Measurements from ENCODE around the gene MYO6.

The MYO6 gene

GRCh38 chr6:75770844-75771243, 21.8 kb downstream of the MYO6 start:
- no peak for DNase-seq

GRCh38 chr6:75775219-75775618, 26.2 kb downstream of the MYO6 start:
- no peak for DNase-seq

- no peak for DNase-seq
These were observed 27.4 kb downstream of the MYO6 start for GRCh38 chr6:75776461-75776860.

GRCh38 chr6:75778757-75779156, 29.7 kb downstream of the MYO6 start:
- DNase-seq, result no peak

- no peak for DNase-seq
These were observed 37.1 kb downstream of the MYO6 start for GRCh38 chr6:75786152-75786551.

GRCh38 chr6:75788894-75789293, 39.9 kb downstream of the MYO6 start:
- no peak for DNase-seq

GRCh38 chr6:75791881-75792280, 42.8 kb downstream of the MYO6 start:
- DNase-seq, result no peak

- DNase-seq, result no peak
These were observed 45.4 kb downstream of the MYO6 start for GRCh38 chr6:75794351-75794846.

GRCh38 chr6:75794954-75795739, 46.1 kb downstream of the MYO6 start:
- DNase-seq, result no peak

GRCh38 chr6:75796723-75797122, 47.7 kb downstream of the MYO6 start:
- no peak for DNase-seq

- no peak for DNase-seq
These were observed 51.1 kb downstream of the MYO6 start for GRCh38 chr6:75800133-75800532.

- no peak for DNase-seq
These were observed 51.9 kb downstream of the MYO6 start for GRCh38 chr6:75800708-75801505.

- DNase-seq, result no peak
These were observed 53.3 kb downstream of the MYO6 start for GRCh38 chr6:75802366-75802765.

- DNase-seq, result no peak
These were observed 59.5 kb downstream of the MYO6 start for GRCh38 chr6:75808507-75808906.

- DNase-seq, result no peak
These were observed 63.5 kb downstream of the MYO6 start for GRCh38 chr6:75812560-75812959.

- no peak for DNase-seq
These were observed 64.6 kb downstream of the MYO6 start for GRCh38 chr6:75813476-75814250.

- DNase-seq, result no peak
These were observed 66.7 kb downstream of the MYO6 start for GRCh38 chr6:75815756-75816155.

GRCh38 chr6:75818098-75818855, 69.2 kb downstream of the MYO6 start:
- no peak for DNase-seq

- no peak for DNase-seq
These were observed 70.9 kb downstream of the MYO6 start for GRCh38 chr6:75819776-75820487.

GRCh38 chr6:75824160-75824559, 75.1 kb downstream of the MYO6 start:
- DNase-seq, result no peak

- no peak for DNase-seq
These were observed 78.1 kb downstream of the MYO6 start for GRCh38 chr6:75827163-75827562.
